CD4-positive, alpha-beta memory T cell (primary cell): ENCODE results near the gene ZFAND3. TPM values are rescaled to one million over a fixed set of nuclear protein-coding genes. Genes with fewer than 3 reads are reported as not detected.
A peak's percentile ranks its signal among the peaks of the same experiment; 100 is the strongest.

Experiments used
- CTCF ChIA-PET: fragments of 350-600 bp; sonication (Branson Sonifier 250); formaldehyde crosslinking; loops from one replicate; lab custom pipeline; 2021; ENCODE audit warnings: inconsistent platforms; ENCODE audit not compliant: partially characterized antibody; lab: Charles Lee
- POLR2A ChIA-PET: fragments of 350-600 bp; sonication (Branson Sonifier 250); formaldehyde crosslinking; loops from one replicate; lab custom pipeline; 2021; ENCODE audit not compliant: partially characterized antibody; lab: Charles Lee
- DNase-seq, 5 donors: peaks; one replicate each; pipeline versions ENCODE4 v3.0.0 to v3.0.0-alpha.2; 2020 to 2022; ENCODE audit warnings: mixed read lengths in 1 of 5
- H3K27ac ChIP-seq: one replicate; pipeline ENCODE4 v1.7.0; 2013; ENCODE audit warnings: low read depth, low read length
- H3K27me3 ChIP-seq: 2 replicates; pipeline ENCODE4 v1.7.0; 2013; ENCODE audit warnings: mild to moderate bottlenecking, low read length, moderate library complexity; ENCODE audit not compliant: insufficient read depth
- H3K36me3 ChIP-seq: 2 replicates; pipeline ENCODE4 v1.7.0; 2013; ENCODE audit warnings: mild to moderate bottlenecking, low read length, moderate library complexity; ENCODE audit not compliant: insufficient read depth
- H3K4me1 ChIP-seq: 2 replicates; pipeline ENCODE4 v1.7.0; 2013; ENCODE audit warnings: mild to moderate bottlenecking, low read length, moderate library complexity; ENCODE audit not compliant: insufficient read depth
- H3K4me3 ChIP-seq, 2 donors: one replicate each; pipeline ENCODE4 v1.7.0; 2013; ENCODE audit warnings: low read length in 2 of 2, mild to moderate bottlenecking in 1 of 2
- H3K9me3 ChIP-seq, 2 donors: one replicate each; pipeline ENCODE4 v1.7.0; 2013; ENCODE audit warnings: low read length in 2 of 2, control low read depth in 1 of 2; ENCODE audit not compliant: control insufficient read depth in 1 of 2
- H3K27ac Mint-ChIP-seq, 7 donors: one replicate each; pipeline ENCODE4 v1.8.0; 2020 to 2021; ENCODE audit warnings: mixed read lengths in 7 of 7, mild to moderate bottlenecking in 6 of 7, inconsistent platforms in 3 of 7, moderate library complexity in 3 of 7
- H3K27me3 Mint-ChIP-seq, 2 donors: one replicate each; pipeline ENCODE4 v1.8.0; 2020 to 2021; ENCODE audit warnings: mixed read lengths in 2 of 2
- H3K36me3 Mint-ChIP-seq, 2 donors: one replicate each; pipeline ENCODE4 v1.8.0; 2020 to 2021; ENCODE audit warnings: mixed read lengths in 2 of 2, inconsistent platforms in 1 of 2, mild to moderate bottlenecking in 1 of 2
- H3K4me1 Mint-ChIP-seq, 4 donors: one replicate each; pipeline ENCODE4 v1.8.0; 2020 to 2021; ENCODE audit warnings: mixed read lengths in 4 of 4, mild to moderate bottlenecking in 1 of 4
- H3K4me3 Mint-ChIP-seq, 8 donors: one replicate each; pipeline ENCODE4 v1.8.0; 2020 to 2021; ENCODE audit warnings: mixed read lengths in 8 of 8, mild to moderate bottlenecking in 7 of 8, moderate library complexity in 6 of 8, inconsistent platforms in 3 of 8
- H3K9me3 Mint-ChIP-seq, 8 donors: one replicate each; pipeline ENCODE4 v1.8.0; 2020 to 2021; ENCODE audit warnings: mixed read lengths in 8 of 8, mild to moderate bottlenecking in 5 of 8, inconsistent platforms in 3 of 8, moderate library complexity in 1 of 8
- intact Hi-C: fragments of 100-400 bp; cut with micrococcal nuclease; formaldehyde crosslinking; loops from one replicate; pipeline ENCODE4 v1.15.1; 2023
- polyA plus RNA-seq, 2 donors: library from polyadenylated mRNA; unstranded; fragments of 300-500 nt; fragmentation: Illumina TruSeq; gene quantifications; one replicate each; pipeline ENCODE4 v1.2.3, GENCODE V29; 2021
- total RNA-seq, 2 experiments: library from RNA; stranded (reverse); gene quantifications; one replicate each; pipeline ENCODE4 v1.2.3, GENCODE V29; 2021

Gene ZFAND3
- total and polyA plus RNA-seq, 4 experiments from 2014 or later = 2.1 to 33.0 (median 20.1) TPM

DNA sequence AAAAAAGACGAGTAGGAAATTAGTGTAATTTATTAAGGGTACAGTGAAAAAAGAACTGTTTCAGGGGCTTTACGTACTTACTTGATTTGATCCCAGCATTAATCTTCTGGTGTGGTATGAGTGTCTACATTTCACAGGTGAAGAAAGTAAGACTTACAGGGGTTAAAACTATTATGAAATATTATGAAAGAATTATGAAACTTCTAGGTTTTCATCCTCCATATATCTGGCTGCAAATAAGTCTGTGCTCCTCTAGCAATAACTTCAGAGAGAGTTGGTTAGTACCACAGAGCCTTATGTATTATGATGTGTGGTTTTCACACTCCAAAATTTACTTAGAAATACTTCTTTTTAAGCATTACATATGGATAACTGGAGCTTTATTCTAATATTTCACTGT lies 41.9 kb downstream of the ZFAND3 start:
- Histone ChIP-seq H3K36me3 (no peaks in the 10 kb centered on the region), H3K9me3 (no peaks in the 10 kb centered on the region), H3K4me1 (peaks cover 36% of the 10 kb centered on the region), H3K27me3 (no peaks in the 10 kb centered on the region), H3K27ac (no peak overlapping the region), H3K4me3 (no peak overlapping the region)
- Mint-ChIP-seq H3K27ac (peak overlapping the region in 1 of 7 donors; percentile 60), H3K4me1 (peaks cover 41 to 65% (median 47%) of the 10 kb centered on the region in 4 donors), H3K9me3 (no peaks in the 10 kb centered on the region), H3K36me3 (peaks cover 1 to 8% of the 10 kb centered on the region in 2 donors), H3K4me3 (no peak overlapping the region), H3K27me3 (no peaks in the 10 kb centered on the region)
- ChIA-PET POLR2A (no interaction called here), CTCF (interaction anchor here (0.5 to 1.6 kb wide), 3 partner anchors 14 to 157 kb away, joined by 3 read pairs; no protein-coding TSS in a partner anchor)
- intact Hi-C loops = no loop called here
- no peak for DNase-seq

DNA sequence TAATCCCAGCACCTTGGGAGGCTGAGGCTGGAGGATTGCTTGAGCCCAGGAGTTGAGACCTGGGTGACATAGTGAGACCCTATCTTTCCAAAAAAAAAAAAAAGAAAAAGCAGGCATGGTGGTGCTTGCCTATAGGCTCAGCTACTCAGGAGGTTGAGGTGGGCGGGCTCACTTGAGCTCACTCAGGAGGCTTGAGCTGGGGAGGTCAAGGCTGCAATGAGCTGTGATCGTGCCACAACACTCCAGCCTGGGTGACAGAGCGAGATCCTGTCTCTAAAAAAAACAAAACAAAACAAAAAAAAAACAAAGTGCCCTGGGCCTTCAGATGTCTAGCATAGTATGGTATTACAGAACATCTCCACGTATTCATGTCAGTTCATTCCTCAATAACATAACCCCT lies 42.9 kb downstream of the ZFAND3 start:
- Mint-ChIP-seq H3K27ac (no peak overlapping the region), H3K4me1 (peaks cover 46 to 68% (median 52%) of the 10 kb centered on the region in 4 donors), H3K27me3 (no peaks in the 10 kb centered on the region), H3K4me3 (no peak overlapping the region), H3K36me3 (peaks cover 1 to 8% of the 10 kb centered on the region in 2 donors), H3K9me3 (no peaks in the 10 kb centered on the region)
- ChIA-PET CTCF (no interaction called here), POLR2A (no interaction called here)
- no peaks in the 10 kb centered on the region for H3K9me3 ChIP-seq
- no peak overlapping the region for H3K27ac ChIP-seq
- H3K4me1 ChIP-seq = peaks cover 43% of the 10 kb centered on the region
- DNase-seq = no peak
- intact Hi-C loops = no loop called here
- H3K27me3 ChIP-seq = no peaks in the 10 kb centered on the region
- no peaks in the 10 kb centered on the region for H3K36me3 ChIP-seq
- no peak overlapping the region for H3K4me3 ChIP-seq

DNA sequence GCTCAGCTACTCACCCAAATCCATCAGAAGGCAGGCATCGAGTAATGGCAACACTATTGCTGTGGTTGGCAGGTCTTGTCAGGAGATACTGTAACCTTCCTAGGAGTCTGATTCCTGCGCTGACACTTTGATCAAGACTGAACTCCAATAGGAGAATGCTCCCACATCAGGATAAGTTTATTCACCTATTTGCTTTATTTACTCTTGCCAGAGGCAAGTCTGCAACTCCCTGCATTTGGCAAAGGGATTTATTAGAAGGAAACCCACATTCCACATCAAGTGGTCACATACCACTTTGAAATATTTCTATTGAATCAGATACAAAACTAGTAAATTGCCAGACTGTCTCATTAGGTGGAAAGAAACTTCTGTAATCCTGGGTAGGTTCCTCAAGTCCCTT lies 43.5 kb downstream of the ZFAND3 start:
- H3K27me3 Mint-ChIP-seq = no peaks in the 10 kb centered on the region

DNA sequence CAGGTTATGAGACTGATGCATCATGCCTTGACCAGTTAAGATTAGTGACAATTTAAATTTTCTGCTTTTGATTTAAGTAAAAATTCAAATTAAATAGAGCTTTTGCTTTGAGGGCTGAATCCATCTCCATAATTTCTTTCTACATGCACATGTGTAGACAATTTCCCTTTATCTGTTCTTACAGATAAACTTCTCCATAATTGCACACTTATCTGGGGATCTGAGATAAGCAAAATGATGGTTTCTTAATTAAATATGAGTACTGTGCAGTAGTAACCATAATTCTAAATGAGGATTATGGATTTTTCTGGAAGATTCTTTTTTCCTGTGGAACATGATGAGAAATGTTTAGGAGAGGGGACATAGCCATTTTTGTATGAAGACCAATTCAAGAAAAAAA lies 44.7 kb downstream of the ZFAND3 start:
- Mint-ChIP-seq H3K4me3 (no peak overlapping the region), H3K36me3 (peaks cover 3 to 8% of the 10 kb centered on the region in 2 donors), H3K9me3 (no peaks in the 10 kb centered on the region), H3K27me3 (no peaks in the 10 kb centered on the region), H3K4me1 (peaks cover 37 to 65% (median 47%) of the 10 kb centered on the region in 4 donors), H3K27ac (no peak overlapping the region)
- H3K36me3 ChIP-seq = no peaks in the 10 kb centered on the region
- DNase-seq = no peak
- H3K27ac ChIP-seq = no peak overlapping the region
- CTCF ChIA-PET = no interaction called here
- intact Hi-C loops = no loop called here
- H3K4me1 ChIP-seq = peaks cover 37% of the 10 kb centered on the region
- no peak overlapping the region for H3K4me3 ChIP-seq
- POLR2A ChIA-PET = interaction anchor here (1.0 kb wide), 1 partner anchor 46 kb away, joined by 3 read pairs; no protein-coding TSS in a partner anchor
- no peaks in the 10 kb centered on the region for H3K9me3 ChIP-seq
- H3K27me3 ChIP-seq = no peaks in the 10 kb centered on the region

More for the DNA sequence above, 43.5 kb downstream of the ZFAND3 start:
- intact Hi-C loops = no loop called here
- Histone ChIP-seq H3K27me3 (no peaks in the 10 kb centered on the region), H3K9me3 (no peaks in the 10 kb centered on the region), H3K4me1 (peaks cover 43% of the 10 kb centered on the region), H3K27ac (no peak overlapping the region), H3K4me3 (no peak overlapping the region), H3K36me3 (no peaks in the 10 kb centered on the region)
- no peaks in the 10 kb centered on the region for H3K9me3 Mint-ChIP-seq
- H3K36me3 Mint-ChIP-seq = peaks cover 1 to 8% of the 10 kb centered on the region in 2 donors
- H3K27ac Mint-ChIP-seq = peak overlapping the region in 1 of 7 donors; percentile 5
- peaks cover 43 to 68% (median 49%) of the 10 kb centered on the region in 4 donors for H3K4me1 Mint-ChIP-seq
- no peak overlapping the region for H3K4me3 Mint-ChIP-seq
- POLR2A ChIA-PET = no interaction called here
- DNase-seq = no peak
- CTCF ChIA-PET = no interaction called here

DNA sequence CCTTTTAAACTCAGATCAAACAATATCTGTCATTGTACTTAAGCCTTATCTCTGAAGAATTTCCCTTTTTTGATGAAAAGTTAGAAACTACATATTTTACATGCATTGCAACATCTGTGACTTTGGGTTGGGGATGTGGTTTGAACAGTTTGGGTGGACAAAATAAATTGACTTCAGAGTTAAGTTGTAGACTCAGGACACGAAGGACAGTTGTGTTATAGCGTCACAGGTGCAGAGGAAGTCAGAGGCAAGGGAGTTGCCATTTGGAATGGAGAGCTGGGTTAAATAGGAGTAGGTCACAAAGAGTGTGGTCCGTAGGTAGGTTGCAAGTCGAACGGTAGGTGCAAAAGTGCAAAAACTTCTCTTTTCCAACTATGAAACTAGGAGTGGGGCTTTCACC lies 46.0 kb downstream of the ZFAND3 start:
- Histone ChIP-seq H3K4me1 (peaks cover 33% of the 10 kb centered on the region), H3K27me3 (no peaks in the 10 kb centered on the region), H3K36me3 (no peaks in the 10 kb centered on the region), H3K27ac (no peak overlapping the region), H3K9me3 (no peaks in the 10 kb centered on the region), H3K4me3 (no peak overlapping the region)
- POLR2A ChIA-PET = no interaction called here
- H3K36me3 Mint-ChIP-seq = peaks cover 3 to 12% of the 10 kb centered on the region in 2 donors
- DNase-seq = no peak
- H3K27me3 Mint-ChIP-seq = no peaks in the 10 kb centered on the region
- CTCF ChIA-PET = no interaction called here
- peaks cover 34 to 66% (median 44%) of the 10 kb centered on the region in 4 donors for H3K4me1 Mint-ChIP-seq
- intact Hi-C loops = no loop called here
- H3K9me3 Mint-ChIP-seq = peaks cover 0 to 4% (median 0%) of the 10 kb centered on the region in 8 donors
- no peak overlapping the region for H3K27ac Mint-ChIP-seq
- peak overlapping the region in 3 of 8 donors; percentile 33 to 47 (median 36) for H3K4me3 Mint-ChIP-seq

DNA sequence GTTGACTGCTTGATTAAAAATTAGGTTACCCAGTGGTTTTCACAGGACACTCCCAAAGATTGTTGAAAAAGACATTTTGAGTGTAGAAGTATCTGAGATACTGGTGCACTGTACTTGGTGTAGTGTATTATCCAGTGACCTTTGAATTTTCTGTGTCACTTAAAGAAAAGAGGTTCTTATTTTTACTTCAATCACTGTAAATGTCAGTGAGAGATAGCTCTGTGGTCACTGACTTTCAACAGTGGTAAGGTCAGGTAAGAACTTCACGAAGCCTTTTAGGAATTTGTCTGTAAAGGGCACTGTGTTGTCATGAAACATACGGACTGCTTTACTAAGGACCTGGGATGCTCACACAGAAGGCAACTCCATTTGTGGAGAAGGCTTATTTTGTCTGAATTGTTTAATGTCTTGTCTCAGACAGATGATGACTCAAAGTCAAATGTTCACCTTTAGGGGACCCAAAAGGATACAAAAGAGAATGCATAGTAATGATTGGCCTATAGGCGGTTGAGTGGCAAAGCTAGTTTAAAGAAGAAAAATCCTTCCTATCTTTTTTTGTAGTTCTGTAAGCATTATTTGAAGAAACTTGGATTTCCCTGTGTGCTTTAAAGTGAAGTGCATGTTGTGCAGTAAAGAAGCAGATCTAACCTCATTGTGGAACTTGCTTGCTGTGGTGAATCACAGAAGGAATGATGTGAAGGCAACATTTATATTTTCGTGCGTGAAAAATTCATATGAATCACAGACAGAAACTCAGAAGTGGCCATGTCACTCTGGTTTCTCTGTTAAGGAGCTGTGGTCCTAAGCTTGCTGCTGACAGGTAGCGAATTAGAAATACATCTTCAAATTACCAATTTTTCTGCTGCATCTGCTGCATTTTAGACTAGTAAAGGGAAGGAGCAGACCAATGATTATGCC lies 47.3 kb downstream of the ZFAND3 start:
- POLR2A ChIA-PET = interaction anchor here (0.6 kb wide), 1 partner anchor 608 kb away, joined by 3 read pairs; no protein-coding TSS in a partner anchor
- Histone ChIP-seq H3K4me1 (peaks cover 33% of the 10 kb centered on the region), H3K36me3 (no peaks in the 10 kb centered on the region), H3K27ac (no peak overlapping the region), H3K27me3 (no peaks in the 10 kb centered on the region), H3K9me3 (no peaks in the 10 kb centered on the region), H3K4me3 (no peak overlapping the region)
- Mint-ChIP-seq H3K4me3 (peak overlapping the region in 3 of 8 donors; percentile 4 to 39 (median 34)), H3K27me3 (no peaks in the 10 kb centered on the region), H3K9me3 (peaks cover 0 to 13% (median 8%) of the 10 kb centered on the region in 8 donors), H3K36me3 (peaks cover 6 to 20% of the 10 kb centered on the region in 2 donors), H3K27ac (peak overlapping the region in 1 of 7 donors; percentile 54), H3K4me1 (peaks cover 33 to 62% (median 40%) of the 10 kb centered on the region in 4 donors)
- DNase-seq = no peak
- intact Hi-C loops = no loop called here
- CTCF ChIA-PET = no interaction called here

DNA sequence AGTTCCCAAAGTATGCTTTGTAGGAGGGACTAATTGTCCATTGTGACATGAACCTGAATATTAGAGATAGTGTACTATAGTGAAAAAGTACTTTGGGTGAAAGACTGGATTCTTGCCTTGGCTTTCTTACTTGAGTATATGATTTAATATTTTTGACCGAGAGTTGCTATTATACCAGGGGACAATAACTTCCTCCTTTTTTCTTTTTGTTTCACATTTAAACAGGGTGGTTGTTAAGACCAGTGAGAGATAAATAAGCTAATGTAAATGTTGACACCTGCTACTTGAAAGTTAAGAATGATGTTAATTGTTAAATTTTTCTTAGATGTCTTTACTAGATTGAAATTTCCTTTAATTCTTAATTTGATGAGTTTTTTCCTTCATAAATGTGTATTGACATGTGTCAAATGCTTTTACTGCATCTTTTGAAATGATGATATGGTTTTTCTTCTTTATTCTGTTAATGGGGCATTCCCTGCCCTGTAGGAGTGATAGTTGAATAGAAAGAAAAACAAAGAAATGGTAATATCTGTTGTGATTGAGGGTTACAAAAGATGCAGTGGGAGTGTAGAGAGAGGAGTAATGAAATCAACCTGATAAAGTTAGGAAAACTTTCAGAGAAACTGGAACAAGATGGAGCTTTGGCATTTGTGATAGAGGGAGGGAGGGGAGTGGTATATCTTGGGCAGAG lies 48.4 kb downstream of the ZFAND3 start:
- DNase-seq = no peak
- H3K4me3 ChIP-seq = no peak overlapping the region
- CTCF ChIA-PET = no interaction called here
- peak overlapping the region in 1 of 7 donors; percentile 26 for H3K27ac Mint-ChIP-seq
- H3K27me3 ChIP-seq = no peaks in the 10 kb centered on the region
- H3K27ac ChIP-seq = no peak overlapping the region
- no peaks in the 10 kb centered on the region for H3K9me3 ChIP-seq
- peaks cover 33% of the 10 kb centered on the region for H3K4me1 ChIP-seq
- H3K36me3 ChIP-seq = no peaks in the 10 kb centered on the region
- POLR2A ChIA-PET = interaction anchor here (0.6 to 0.8 kb wide), 2 partner anchors 55 to 174 kb away, joined by 3 read pairs; no protein-coding TSS in a partner anchor
- peaks cover 39 to 70% (median 42%) of the 10 kb centered on the region in 4 donors for H3K4me1 Mint-ChIP-seq
- H3K9me3 Mint-ChIP-seq = peaks cover 0 to 20% (median 9%) of the 10 kb centered on the region in 8 donors
- no peaks in the 10 kb centered on the region for H3K27me3 Mint-ChIP-seq
- peak overlapping the region in 3 of 8 donors; percentile 2 to 39 (median 15) for H3K4me3 Mint-ChIP-seq
- intact Hi-C loops = no loop called here
- H3K36me3 Mint-ChIP-seq = peaks cover 8 to 27% of the 10 kb centered on the region in 2 donors
